DMS 273 (cell line): ENCODE data around the gene NTSR2.

ENCODE experiments used
- DNase-seq: peaks from one replicate; lab custom pipeline; 2025; ENCODE audit not compliant: unreplicated experiment; lab: John Stamatoyannopoulos, UW

Gene NTSR2

GRCh38 chr2:11630855-11631254 is 39.1 kb downstream of the NTSR2 start:
- no peak for DNase-seq

GRCh38 chr2:11629851-11630250 is 40.1 kb downstream of the NTSR2 start:
- no peak for DNase-seq

GRCh38 chr2:11629215-11629614 is 40.8 kb downstream of the NTSR2 start:
- no peak for DNase-seq

GRCh38 chr2:11628675-11629074 is 41.3 kb downstream of the NTSR2 start:
- DNase-seq: no peak

GRCh38 chr2:11625671-11626070 is 44.3 kb downstream of the NTSR2 start:
- no peak for DNase-seq

GRCh38 chr2:11624893-11625292 is 45.1 kb downstream of the NTSR2 start:
- DNase-seq: no peak

DNA sequence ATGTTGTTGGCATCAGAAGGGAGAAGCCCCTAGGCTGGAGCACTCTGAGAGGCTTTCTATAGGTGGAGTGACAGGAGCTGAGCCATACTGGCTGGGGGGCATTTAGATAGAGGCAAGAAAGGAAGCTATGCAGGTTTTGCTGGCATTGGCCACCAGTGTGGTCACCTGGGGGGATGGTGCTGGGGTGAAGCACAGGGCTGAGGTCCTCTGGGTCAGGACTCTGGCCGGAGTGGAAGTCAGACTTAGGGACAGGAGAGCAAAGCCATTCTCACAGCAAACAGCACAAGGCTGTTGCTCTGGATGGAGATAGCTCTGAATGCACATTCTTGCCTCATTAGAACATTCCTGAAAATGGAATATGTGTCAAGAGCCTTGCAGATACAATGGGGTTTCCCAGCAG is 47.4 kb downstream of the NTSR2 start:
- DNase-seq: no peak

- no peak for DNase-seq
Observed at GRCh38 chr2:11621410-11621809, 48.6 kb downstream of the NTSR2 start.

DNA sequence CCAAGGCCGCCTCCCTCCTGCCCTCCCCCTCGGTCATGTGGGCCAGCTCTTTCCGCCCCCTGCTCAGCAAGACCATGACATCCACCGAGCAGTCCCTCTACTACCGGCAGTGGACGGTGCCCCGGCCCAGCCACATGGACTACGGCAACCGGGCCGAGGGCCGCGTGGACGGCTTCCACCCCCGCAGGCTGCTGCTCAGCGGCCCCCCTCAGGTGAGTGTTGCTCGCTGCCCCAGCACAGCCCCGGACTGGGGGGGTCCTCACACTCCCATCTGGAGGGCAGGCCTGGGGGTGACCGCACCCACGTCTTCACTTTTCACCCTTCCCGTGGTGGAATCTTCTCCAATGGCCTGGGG is 51.3 kb downstream of the NTSR2 start:
- DNase-seq: no peak

DNA sequence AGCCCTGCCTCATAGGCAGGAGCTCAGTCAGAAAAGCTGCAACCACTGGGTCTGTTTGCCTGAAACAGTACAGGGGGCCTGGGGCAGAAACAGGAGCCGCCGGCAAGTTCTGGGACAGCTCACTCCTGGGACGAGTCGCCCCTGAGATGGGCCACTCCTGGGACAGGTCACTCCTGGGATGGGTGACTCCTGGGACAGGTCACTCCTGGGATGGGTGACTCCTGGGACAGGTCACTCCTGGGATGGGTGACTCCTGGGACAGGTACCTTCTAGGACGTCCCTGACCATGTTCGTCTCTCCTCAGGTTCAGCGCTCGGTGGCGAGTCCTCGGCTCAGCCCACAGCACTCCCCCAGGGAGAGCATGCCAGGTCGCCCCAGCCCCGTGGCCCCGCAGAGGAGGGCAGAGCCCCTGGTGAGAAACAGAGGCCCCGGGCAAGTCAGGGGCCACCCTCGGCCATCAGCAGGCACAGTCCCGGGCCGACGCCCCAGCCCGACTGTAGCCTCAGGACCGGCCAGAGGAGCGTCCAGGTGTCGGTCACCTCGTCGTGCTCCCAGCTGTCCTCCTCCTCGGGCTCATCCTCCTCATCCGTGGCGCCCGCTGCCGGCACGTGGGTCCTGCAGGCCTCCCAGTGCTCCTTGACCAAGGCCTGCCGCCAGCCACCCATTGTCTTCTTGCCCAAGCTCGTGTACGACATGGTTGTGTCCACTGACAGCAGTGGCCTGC is 51.8 kb downstream of the NTSR2 start:
- no peak for DNase-seq

- DNase-seq: no peak
Observed at GRCh38 chr2:11617527-11617926, 52.5 kb downstream of the NTSR2 start.

GRCh38 chr2:11616851-11617415 is 53.1 kb downstream of the NTSR2 start:
- no peak for DNase-seq

DNA sequence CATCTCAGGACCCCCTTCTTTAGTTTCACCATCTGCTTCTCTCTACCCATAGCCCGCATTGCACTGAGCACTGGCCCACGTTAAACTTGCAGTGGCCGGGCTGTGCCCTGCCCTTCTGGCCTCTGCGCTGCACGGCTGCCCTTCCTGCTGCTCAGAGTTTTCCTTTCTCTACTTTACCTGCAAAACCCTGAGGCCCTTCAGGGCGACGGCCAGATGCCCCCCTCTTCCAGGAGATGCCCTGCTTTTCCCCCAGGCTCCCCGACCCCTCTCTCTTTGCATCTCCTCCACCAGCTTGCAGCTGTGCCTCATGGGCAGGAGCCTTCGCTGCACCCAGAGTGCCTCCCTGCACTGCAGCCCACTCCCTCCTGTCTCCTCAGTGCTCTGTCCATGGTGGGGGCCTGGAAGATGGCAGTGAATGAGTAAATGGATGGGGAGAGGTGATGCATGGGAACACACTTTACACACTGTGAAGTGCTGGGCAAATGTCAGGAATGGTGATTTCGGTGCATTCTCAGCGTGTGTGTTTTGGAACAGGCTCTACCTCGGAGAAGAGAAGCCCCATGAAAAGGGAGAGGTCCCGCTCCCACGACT is 53.8 kb downstream of the NTSR2 start:
- DNase-seq: no peak

DNA sequence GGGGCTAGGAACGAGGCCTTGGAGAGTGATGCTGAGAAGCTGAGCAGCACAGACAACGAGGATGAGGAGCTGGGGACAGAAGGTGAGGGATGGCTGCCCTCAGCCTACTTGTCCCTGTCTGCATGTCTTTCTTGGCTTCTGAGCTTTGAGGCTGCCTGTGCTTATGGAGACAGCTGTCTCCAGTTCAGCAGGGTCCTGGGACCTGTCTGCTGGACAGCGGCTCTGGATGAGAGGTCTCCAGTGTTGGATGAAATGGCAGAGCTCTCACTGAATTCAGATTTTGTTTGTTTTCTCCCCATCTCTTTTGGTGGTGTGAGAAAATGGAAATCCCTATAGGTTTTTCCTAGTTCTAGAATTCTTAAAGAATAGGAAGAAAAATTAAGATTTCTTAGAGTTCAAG is 54.8 kb downstream of the NTSR2 start:
- no peak for DNase-seq

DNA sequence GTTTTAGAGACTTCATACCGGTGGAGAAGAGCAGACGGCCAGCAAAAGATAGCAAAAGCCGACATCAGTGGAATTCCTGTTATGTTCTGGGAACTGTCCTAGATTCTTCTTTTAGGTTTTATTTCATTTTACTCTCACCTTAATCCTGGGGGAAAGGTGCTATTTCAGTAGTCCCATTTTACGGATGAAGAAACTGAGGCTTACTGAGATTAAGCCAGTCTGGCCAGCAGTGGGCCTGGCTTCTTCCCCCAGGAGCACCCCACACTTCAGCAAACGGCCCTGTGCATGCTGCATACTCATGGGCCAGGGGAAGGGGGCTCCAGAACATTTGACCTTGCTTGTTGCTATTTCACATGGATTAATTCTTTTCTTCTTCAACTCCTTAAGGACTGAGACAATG is 56.7 kb downstream of the NTSR2 start:
- DNase-seq: no peak

DNA sequence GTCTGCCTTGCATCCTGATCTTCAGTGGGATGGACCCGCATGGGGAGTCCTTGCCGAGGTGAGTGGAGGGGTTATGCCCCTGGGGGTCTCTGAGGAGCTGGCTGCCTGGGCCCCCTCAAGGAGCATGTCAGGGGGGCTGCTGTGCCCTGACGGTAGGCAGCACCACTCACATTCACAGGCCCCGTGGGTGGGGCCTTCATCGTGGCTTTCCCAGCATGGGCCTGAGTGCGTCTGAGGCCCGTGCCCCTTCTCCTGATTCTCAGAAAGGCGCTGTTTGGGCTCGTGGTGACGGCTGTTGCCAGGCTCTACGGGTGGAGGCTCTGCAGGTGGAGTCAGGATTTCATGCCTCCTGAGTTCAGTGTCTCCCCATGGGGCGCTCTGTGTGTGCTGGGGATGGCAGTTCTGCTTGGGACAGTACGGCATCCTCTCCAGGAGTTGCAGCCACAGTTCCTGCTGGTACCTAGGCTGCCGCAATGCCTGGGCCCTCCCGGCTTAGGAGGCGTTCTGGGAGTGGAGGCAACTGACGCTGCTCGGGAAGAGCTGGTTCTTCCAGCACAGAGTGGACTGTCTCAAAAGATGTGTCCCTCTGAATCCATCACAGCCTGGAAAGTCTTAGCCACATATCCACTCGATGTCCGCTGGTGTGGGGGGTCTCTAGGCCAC is 57.3 kb downstream of the NTSR2 start:
- DNase-seq: no peak

DNA sequence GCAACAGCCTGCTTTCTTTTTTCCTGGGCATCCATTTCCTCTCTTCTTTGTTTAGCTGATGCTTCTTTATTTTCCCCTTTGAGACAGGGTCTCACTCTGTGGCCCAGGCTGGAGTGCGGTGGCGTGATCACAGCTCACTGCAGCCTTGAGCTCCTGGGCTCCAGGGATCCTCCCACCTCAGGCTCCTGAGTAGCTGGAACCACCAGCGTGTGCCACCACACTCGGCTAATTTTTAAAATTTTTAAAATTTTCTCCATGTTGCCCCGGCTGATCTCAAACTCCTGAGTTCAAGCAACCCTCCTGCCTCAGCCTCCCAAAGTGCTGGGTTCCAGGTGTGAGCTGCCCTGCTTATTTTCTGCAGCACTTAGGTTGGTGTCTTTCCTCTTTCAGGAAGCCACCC is 58.7 kb downstream of the NTSR2 start:
- DNase-seq: no peak

GRCh38 chr2:11610624-11611242 is 59.3 kb downstream of the NTSR2 start:
- no peak for DNase-seq
